Measurements from ENCODE around the gene GSG1L. TPM values are rescaled to one million over a fixed set of nuclear protein-coding genes. Genes with fewer than 3 reads are reported as not detected.

Gene GSG1L
- total and polyA plus RNA-seq, 9 of the 15 experiments (the other 6 are each of a cell fraction or from before 2014, with no cell fraction given) = not detected

- TF ChIP-seq CHD7 (IDR thresholded peaks at IDR 0.05; ENCODE audit: low read depth, low read length) (peak; percentile 21), ZNF197 (CRISPR knock-in tag; IDR thresholded peaks at IDR 0.05; ENCODE audit: low read depth) (no peak), NCOR1 (IDR thresholded peaks at IDR 0.05) (peak; percentile 56; the same call in 1 of the 2 replicates), ZC3H11A (IDR thresholded peaks at IDR 0.05; ENCODE audit: low read depth, low read length) (no peak), UBTF (IDR thresholded peaks at IDR 0.05; ENCODE audit: borderline replicate concordance in 1 of 2, low read depth in 2 of 2, low read length in 2 of 2) (0 out of 4 replicates have a peak, but pooled peaks of 1 of the 2 experiments have one; percentile 44), KLF16 (IDR thresholded peaks at IDR 0.05) (no peak), KLF13 (tag; IDR thresholded peaks at IDR 0.05; ENCODE audit: borderline replicate concordance, low read depth) (no peak), ZSCAN32 (CRISPR knock-in tag; IDR thresholded peaks at IDR 0.05) (no peak), NELFE (IDR thresholded peaks at IDR 0.05; ENCODE audit: insufficient read depth, insufficient read length) (no peak), CTCFL (IDR thresholded peaks at IDR 0.05; ENCODE audit: borderline replicate concordance, insufficient read depth, low read depth, low read length, poor library complexity, severe bottlenecking) (no peak), TEAD4 (IDR thresholded peaks at IDR 0.05; ENCODE audit: low read length) (peak; percentile 32; the same call in 1 of the 2 replicates), TEAD4 (CRISPR knock-in tag; IDR thresholded peaks at IDR 0.05; ENCODE audit: borderline replicate concordance) (no peak), TAL1 (IDR thresholded peaks at IDR 0.05) (peak; percentile 70; the same call in 1 of the 2 replicates)
Measured at GRCh38 chr16:28082624-28083023, 19.1 kb upstream of the GSG1L start (continued).

All from K562 (cell line).